ENCODE results near the gene GDPD4.

- TF ChIP-seq, protein P1, sequence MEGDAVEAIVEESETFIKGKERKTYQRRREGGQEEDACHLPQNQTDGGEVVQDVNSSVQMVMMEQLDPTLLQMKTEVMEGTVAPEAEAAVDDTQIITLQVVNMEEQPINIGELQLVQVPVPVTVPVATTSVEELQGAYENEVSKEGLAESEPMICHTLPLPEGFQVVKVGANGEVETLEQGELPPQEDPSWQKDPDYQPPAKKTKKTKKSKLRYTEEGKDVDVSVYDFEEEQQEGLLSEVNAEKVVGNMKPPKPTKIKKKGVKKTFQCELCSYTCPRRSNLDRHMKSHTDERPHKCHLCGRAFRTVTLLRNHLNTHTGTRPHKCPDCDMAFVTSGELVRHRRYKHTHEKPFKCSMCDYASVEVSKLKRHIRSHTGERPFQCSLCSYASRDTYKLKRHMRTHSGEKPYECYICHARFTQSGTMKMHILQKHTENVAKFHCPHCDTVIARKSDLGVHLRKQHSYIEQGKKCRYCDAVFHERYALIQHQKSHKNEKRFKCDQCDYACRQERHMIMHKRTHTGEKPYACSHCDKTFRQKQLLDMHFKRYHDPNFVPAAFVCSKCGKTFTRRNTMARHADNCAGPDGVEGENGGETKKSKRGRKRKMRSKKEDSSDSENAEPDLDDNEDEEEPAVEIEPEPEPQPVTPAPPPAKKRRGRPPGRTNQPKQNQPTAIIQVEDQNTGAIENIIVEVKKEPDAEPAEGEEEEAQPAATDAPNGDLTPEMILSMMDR (IDR thresholded peaks at IDR 0.05; ENCODE audit: low read length): no peak
- TF ChIP-seq EZH2 (optimal IDR thresholded peaks at IDR 0.05; ENCODE audit: low read depth, low read length) (no peak), EZH2phosphoT487 (IDR thresholded peaks at IDR 0.05; ENCODE audit: low read length) (no peak)
Observed at GRCh38 chr11:77173494-77173893, 128.0 kb downstream of the GDPD4 start.

Data from MM.1S (cell line).